Measurements from ENCODE around the gene MGRN1.

The MGRN1 gene

GRCh38 chr16:4631444-4631843 is 6.8 kb downstream of the MGRN1 start:
- DNase-seq (ENCODE audit: low spot score): no peak
- TF ChIP-seq CTCF (IDR thresholded peaks at IDR 0.05; ENCODE audit: extremely low read depth, missing control alignments): no peak

GRCh38 chr16:4633910-4634635 is 9.4 kb downstream of the MGRN1 start:
- DNase-seq (ENCODE audit: low spot score): no peak
- TF ChIP-seq CTCF (IDR thresholded peaks at IDR 0.05; ENCODE audit: extremely low read depth, missing control alignments): no peak

GRCh38 chr16:4634768-4635167 is 10.1 kb downstream of the MGRN1 start:
- DNase-seq (ENCODE audit: low spot score): no peak
- no peak for TF ChIP-seq CTCF (IDR thresholded peaks at IDR 0.05; ENCODE audit: extremely low read depth, missing control alignments)

- no peak for TF ChIP-seq CTCF (IDR thresholded peaks at IDR 0.05; ENCODE audit: extremely low read depth, missing control alignments)
- DNase-seq (ENCODE audit: low spot score): no peak
These were observed 11.6 kb downstream of the MGRN1 start for GRCh38 chr16:4636196-4636595.

GRCh38 chr16:4637501-4638166 is 13.0 kb downstream of the MGRN1 start:
- DNase-seq (ENCODE audit: low spot score): no peak
- no peak for TF ChIP-seq CTCF (IDR thresholded peaks at IDR 0.05; ENCODE audit: extremely low read depth, missing control alignments)

- no peak for TF ChIP-seq CTCF (IDR thresholded peaks at IDR 0.05; ENCODE audit: extremely low read depth, missing control alignments)
- DNase-seq (ENCODE audit: low spot score): no peak
These were observed 15.4 kb downstream of the MGRN1 start for GRCh38 chr16:4639899-4640509.

All from GM20000 (cell line).